HCT116 (cell line): Measurements from ENCODE around the gene PDE10A. TPM values are rescaled to one million over a fixed set of nuclear protein-coding genes. Genes with fewer than 3 reads are reported as not detected.

Experiments
- ATAC-seq: fragments of 200-7000 bp; cut with Tn5 transposase; 2 replicates; pipeline ENCODE4 v1.9.1; 2020; ENCODE audit warnings: mild to moderate bottlenecking, moderate library complexity
- BruUV-seq: library from RNA; stranded (reverse); fragments of 400-500 nt; replicated peaks from 2 replicates; lab custom pipeline; 2021; lab: Mats Ljungman, UMichigan
- CTCF ChIA-PET: fragments of 300-600 bp; sonication (Branson Sonifier 250); formaldehyde crosslinking; loops from one replicate; lab custom pipeline; 2021; ENCODE audit warnings: antibody characterized with exemption; lab: Charles Lee
- POLR2A ChIA-PET: fragments of 300-600, 350-600 bp; sonication (Branson Sonifier 250); formaldehyde crosslinking; loops from one replicate; lab custom pipeline; 2021; ENCODE audit warnings: antibody characterized with exemption; lab: Charles Lee
- RAD21 ChIA-PET, 2 experiments: fragments of 300-600 bp; sonication (Branson Sonifier 250); formaldehyde crosslinking; loops; one replicate each; lab custom pipeline; 2023; ENCODE audit warnings: low total read pairs in 2 of 2; ENCODE audit not compliant: uncharacterized antibody in 2 of 2, unreplicated experiment in 2 of 2, low non-redundant PET in 1 of 2; lab: Charles Lee
- DNase-seq: peaks from one replicate; pipeline ENCODE4 v3.0.0-alpha.2; 2010; ENCODE audit warnings: low read depth, low spot score
- H2AFZ ChIP-seq: fragments of 200-600 bp; shearing (Covaris generic), sonication (generic); 2 replicates; pipeline ENCODE4 v1.6.1; 2017; ENCODE audit warnings: low read depth, mixed run types, mixed read lengths, antibody characterized with exemption, low read length; ENCODE audit not compliant: poor library complexity, severe bottlenecking
- H3K27ac ChIP-seq: 2 replicates; pipeline ENCODE4 v1.5.1; 2012; ENCODE audit warnings: low read depth, low read length
- H3K27me3 ChIP-seq: fragments of 200-600 bp; sonication (generic); 2 replicates; pipeline ENCODE4 v1.6.1; 2016; ENCODE audit warnings: mixed run types, low read length, mixed read lengths; ENCODE audit not compliant: insufficient read depth
- H3K36me3 ChIP-seq, 2 experiments: fragments of 200-500 bp in 1 of 2; fragments of 200-600 bp in 1 of 2; sonication (Bioruptor generic) in 1 of 2; sonication (generic) in 1 of 2; 2 replicates each; pipeline versions ENCODE4 v1.5.1 to v1.6.1; 2014 to 2016; ENCODE audit warnings: low read length in 2 of 2, inconsistent platforms in 1 of 2, mixed read lengths in 1 of 2, mixed run types in 1 of 2; ENCODE audit not compliant: insufficient read depth in 2 of 2, control insufficient read depth in 1 of 2
- H3K4me1 ChIP-seq, 2 experiments: fragments of 200-600 bp in 1 of 2; sonication (generic) in 1 of 2; 2 replicates each; pipeline versions ENCODE4 v1.5.1 to v1.6.1; 2012 to 2017; ENCODE audit warnings: low read length in 2 of 2, inconsistent platforms in 1 of 2, mild to moderate bottlenecking in 1 of 2, mixed read lengths in 1 of 2, mixed run types in 1 of 2, moderate library complexity in 1 of 2; ENCODE audit not compliant: insufficient read depth in 2 of 2, control insufficient read depth in 1 of 2
- H3K4me2 ChIP-seq: fragments of 200-600 bp; sonication (generic); 2 replicates; pipeline ENCODE4 v1.6.1; 2017; ENCODE audit warnings: mixed run types, low read length, mixed read lengths
- H3K4me3 ChIP-seq, 2 experiments: fragments of 200-600 bp in 1 of 2; sonication (generic) in 1 of 2; replicated peaks in 1 of 2; 2 replicates each; pipeline ENCODE4 v1.5.1; 2011 to 2016; ENCODE audit warnings: low read length in 2 of 2, control low read depth in 1 of 2, low read depth in 1 of 2, mild to moderate bottlenecking in 1 of 2, mixed read lengths in 1 of 2, mixed run types in 1 of 2
- H3K79me2 ChIP-seq: fragments of 200-600 bp; sonication (generic); 2 replicates; pipeline ENCODE4 v1.6.1; 2017; ENCODE audit warnings: mild to moderate bottlenecking, mixed run types, low read length, moderate library complexity, mixed read lengths; ENCODE audit not compliant: insufficient read depth
- H3K9ac ChIP-seq: fragments of 200-600 bp; sonication (generic); 2 replicates; pipeline ENCODE4 v1.6.1; 2016; ENCODE audit warnings: low read length, mixed read lengths
- H3K9me2 ChIP-seq: fragments of 200-600 bp; sonication (generic), shearing (Covaris generic); 2 replicates; pipeline ENCODE4 v1.6.1; 2017; ENCODE audit warnings: mixed run types, mild to moderate bottlenecking, moderate library complexity; ENCODE audit not compliant: insufficient read depth
- H3K9me3 ChIP-seq, 2 experiments: fragments of 200-500 bp in 1 of 2; fragments of 200-600 bp in 1 of 2; sonication (Bioruptor generic) in 1 of 2; sonication (generic) in 1 of 2; 2 replicates each; pipeline ENCODE4 v1.6.1; 2014 to 2017; ENCODE audit warnings: low read length in 2 of 2, mixed read lengths in 2 of 2, inconsistent platforms in 1 of 2, low read depth in 1 of 2, mild to moderate bottlenecking in 1 of 2, mixed run types in 1 of 2, moderate library complexity in 1 of 2; ENCODE audit not compliant: control insufficient read depth in 1 of 2, insufficient read depth in 1 of 2
- H4K20me1 ChIP-seq: fragments of 200-600 bp; sonication (generic), shearing (Covaris generic); 2 replicates; pipeline ENCODE4 v1.6.1; 2017; ENCODE audit warnings: mixed run types, mild to moderate bottlenecking, moderate library complexity; ENCODE audit not compliant: insufficient read depth
- SIN3A ChIP-seq: IDR thresholded peaks from 2 replicates; pipeline ENCODE4 v1.6.1; 2012; ENCODE audit warnings: low read depth
- ZBTB33 ChIP-seq: IDR thresholded peaks from 2 replicates; pipeline ENCODE4 v1.6.1; 2011; ENCODE audit warnings: mild to moderate bottlenecking, low read length, moderate library complexity; ENCODE audit not compliant: insufficient replicate concordance; ENCODE audit errors: extremely low read depth
- ZNF274 ChIP-seq: fragments of 200-500 bp; sonication (Bioruptor generic); IDR thresholded peaks from 2 replicates; pipeline ENCODE4 v1.6.1; 2014; ENCODE audit warnings: mild to moderate bottlenecking, low read depth, low read length, inconsistent platforms
- intact Hi-C: fragments of 100-400 bp; cut with micrococcal nuclease; formaldehyde crosslinking; loops from 2 replicates; pipeline ENCODE4 v1.10.0; 2022
- total RNA-seq: library from RNA; stranded (reverse); gene quantifications from one replicate; pipeline ENCODE4 v1.2.1, GENCODE V29; 2021; ENCODE audit not compliant: unreplicated experiment

PDE10A gene
- total RNA-seq, 1 experiment from 2014 or later, result 0.37 TPM

DNA sequence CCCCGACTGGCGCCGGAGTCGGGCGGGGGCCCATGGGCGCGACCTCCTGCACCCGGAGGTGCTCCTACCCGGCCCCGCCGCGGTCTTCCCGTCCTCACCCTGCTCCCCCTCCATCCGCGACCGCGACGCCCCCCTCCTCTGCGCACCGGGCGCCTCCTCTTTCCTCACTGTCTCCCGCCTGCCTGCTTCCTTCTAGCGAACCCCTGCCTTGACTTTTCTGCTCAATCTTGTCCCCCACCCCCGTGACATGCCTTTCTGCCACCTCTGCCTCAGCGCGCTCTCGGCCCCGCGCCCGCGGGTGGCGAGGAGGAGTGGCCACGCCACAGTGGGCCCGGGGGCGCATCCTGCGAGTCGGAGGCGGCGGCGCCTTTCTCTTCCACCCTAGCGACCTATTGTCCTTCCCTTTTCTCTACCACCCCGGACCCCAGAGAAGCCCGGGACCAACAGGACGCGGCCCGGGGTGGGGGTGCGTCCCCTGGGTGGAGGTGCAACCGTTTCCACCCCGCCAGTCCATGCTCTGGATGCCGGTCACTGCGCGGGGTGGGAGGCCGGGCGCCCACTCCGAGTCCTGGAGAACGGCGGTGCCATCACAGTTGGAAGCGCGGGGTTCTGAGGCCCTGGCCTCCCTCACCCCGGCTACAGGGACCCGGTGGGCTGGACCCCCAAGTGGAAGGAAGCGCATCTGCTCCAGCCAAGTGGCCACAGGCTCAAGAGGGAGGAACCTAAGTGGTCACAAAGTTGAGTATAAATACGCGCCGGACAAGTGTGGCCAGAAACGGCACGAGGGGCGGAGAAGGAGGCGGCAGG, 2.0 kb downstream of the PDE10A start:
- intact Hi-C loops, result no loop called here
- no peaks in the 10 kb centered on the region for H3K9me2 ChIP-seq
- no peaks in the 10 kb centered on the region; a peak in 1 of 4 replicates for H3K9me3 ChIP-seq
- H3K9ac ChIP-seq, result no peak overlapping the region
- no peaks in the 10 kb centered on the region for H3K79me2 ChIP-seq
- H2AFZ ChIP-seq, result no peak overlapping the region
- RAD21 ChIA-PET, result no interaction called here
- no TSS peak for BruUV-seq
- H3K27ac ChIP-seq, result no peak overlapping the region
- ATAC-seq (no peak), DNase-seq (no peak)
- H3K4me1 ChIP-seq, result no peaks in the 10 kb centered on the region
- CTCF ChIA-PET, result no interaction called here
- no peaks in the 10 kb centered on the region for H4K20me1 ChIP-seq
- no peak overlapping the region for H3K4me3 ChIP-seq
- H3K36me3 ChIP-seq, result no peaks in the 10 kb centered on the region
- no peak for TF ChIP-seq ZNF274
- no peak for TF ChIP-seq SIN3A
- TF ChIP-seq ZBTB33, result no peak
- TF ChIP-seq, all 23 proteins: peak for 0
- Histone ChIP-seq H3K4me2 (no peak overlapping the region), H3K27me3 (no peaks in the 10 kb centered on the region)
- POLR2A ChIA-PET, result no interaction called here
